Colonic mucosa (tissue), 4 donors: ENCODE measurements around the gene WBP11. TPM values are rescaled to one million over a fixed set of nuclear protein-coding genes. Genes with fewer than 3 reads are reported as not detected.
"Not testable (repeated sequence)": the region's sequence is repeated elsewhere in the genome, so short reads cannot be mapped to it uniquely, and the experiment has no call there.

ENCODE experiments used
- DNase-seq: peaks from one replicate; pipeline ENCODE4 v3.0.0-alpha.2; 2020
- H3K27ac ChIP-seq: fragments of 200-600 bp; one replicate; pipeline ENCODE4 v1.8.0; 2021
- H3K27me3 ChIP-seq: fragments of 200-600 bp; one replicate; pipeline ENCODE4 v1.8.0; 2021
- H3K36me3 ChIP-seq: fragments of 200-600 bp; one replicate; pipeline ENCODE4 v1.8.0; 2021
- H3K4me1 ChIP-seq: fragments of 200-600 bp; one replicate; pipeline ENCODE4 v1.8.0; 2021; ENCODE audit warnings: mild to moderate bottlenecking
- H3K4me3 ChIP-seq: fragments of 200-600 bp; one replicate; pipeline ENCODE4 v1.8.0; 2021
- H3K9ac ChIP-seq, 2 donors: one replicate each; pipeline ENCODE4 v1.7.0; 2013; ENCODE audit warnings: control low read depth in 2 of 2, low read depth in 2 of 2, low read length in 2 of 2
- H3K9me3 ChIP-seq: fragments of 200-600 bp; one replicate; pipeline ENCODE4 v1.8.0; 2021
- intact Hi-C: fragments of 100-400 bp; cut with DNase I; formaldehyde crosslinking; loops from one replicate; pipeline ENCODE4 v1.14.1; 2022
- total RNA-seq, 2 donors: library from RNA; stranded (reverse); fragmentation: NEBNext Ultra II Directional in 1 of 2; extraction: Animal tissue kit (Norgen Biotek cat#: 25700) in 1 of 2; gene quantifications; one replicate each; pipeline ENCODE4 v1.2.1, GENCODE V29; 2021
- TF ChIP-seq, protein P1 (sequence below): fragments of 200-600 bp; IDR thresholded peaks from one replicate; pipeline ENCODE4 v1.8.0; 2022; ENCODE audit warnings: antibody characterized with exemption, mild to moderate bottlenecking
- donor health status: healthy.
- donor health status: DM: no; HTN: no; CAD: no.
- donor health status: DM: no; HTN: no; CAD: no.

The WBP11 gene
- total RNA-seq, 2 donors from 2014 or later, result 55.3 to 60.0 TPM

- TF ChIP-seq, protein P1, sequence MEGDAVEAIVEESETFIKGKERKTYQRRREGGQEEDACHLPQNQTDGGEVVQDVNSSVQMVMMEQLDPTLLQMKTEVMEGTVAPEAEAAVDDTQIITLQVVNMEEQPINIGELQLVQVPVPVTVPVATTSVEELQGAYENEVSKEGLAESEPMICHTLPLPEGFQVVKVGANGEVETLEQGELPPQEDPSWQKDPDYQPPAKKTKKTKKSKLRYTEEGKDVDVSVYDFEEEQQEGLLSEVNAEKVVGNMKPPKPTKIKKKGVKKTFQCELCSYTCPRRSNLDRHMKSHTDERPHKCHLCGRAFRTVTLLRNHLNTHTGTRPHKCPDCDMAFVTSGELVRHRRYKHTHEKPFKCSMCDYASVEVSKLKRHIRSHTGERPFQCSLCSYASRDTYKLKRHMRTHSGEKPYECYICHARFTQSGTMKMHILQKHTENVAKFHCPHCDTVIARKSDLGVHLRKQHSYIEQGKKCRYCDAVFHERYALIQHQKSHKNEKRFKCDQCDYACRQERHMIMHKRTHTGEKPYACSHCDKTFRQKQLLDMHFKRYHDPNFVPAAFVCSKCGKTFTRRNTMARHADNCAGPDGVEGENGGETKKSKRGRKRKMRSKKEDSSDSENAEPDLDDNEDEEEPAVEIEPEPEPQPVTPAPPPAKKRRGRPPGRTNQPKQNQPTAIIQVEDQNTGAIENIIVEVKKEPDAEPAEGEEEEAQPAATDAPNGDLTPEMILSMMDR, result no peak
- Histone ChIP-seq H3K4me1 (no peaks in the 10 kb centered on the region), H3K4me3 (peak overlapping the region; percentile 79), H3K9me3 (no peaks in the 10 kb centered on the region), H3K27ac (peak overlapping the region; percentile 98), H3K27me3 (no peaks in the 10 kb centered on the region), H3K9ac (peak overlapping the region; percentile 91 to 98), H3K36me3 (no peaks in the 10 kb centered on the region)
- intact Hi-C loops, result no loop called here
- DNase-seq, result peak; percentile 62
These were observed 33.8 kb downstream of the WBP11 start for GRCh38 chr12:14769466-14769968.

GRCh38 chr12:14768823-14769405 lies 34.4 kb downstream of the WBP11 start:
- peak; percentile 45 for DNase-seq
- intact Hi-C loops, result no loop called here
- no peaks in the 10 kb centered on the region for H3K27me3 ChIP-seq
- no peaks in the 10 kb centered on the region for H3K36me3 ChIP-seq
- no peaks in the 10 kb centered on the region for H3K9me3 ChIP-seq
- peak overlapping the region; percentile 91 to 98 for H3K9ac ChIP-seq
- H3K4me1 ChIP-seq, result no peaks in the 10 kb centered on the region
- TF ChIP-seq, protein P1, result no peak
- H3K4me3 ChIP-seq, result peak overlapping the region; percentile 79
- H3K27ac ChIP-seq, result peak overlapping the region; percentile 98

DNA sequence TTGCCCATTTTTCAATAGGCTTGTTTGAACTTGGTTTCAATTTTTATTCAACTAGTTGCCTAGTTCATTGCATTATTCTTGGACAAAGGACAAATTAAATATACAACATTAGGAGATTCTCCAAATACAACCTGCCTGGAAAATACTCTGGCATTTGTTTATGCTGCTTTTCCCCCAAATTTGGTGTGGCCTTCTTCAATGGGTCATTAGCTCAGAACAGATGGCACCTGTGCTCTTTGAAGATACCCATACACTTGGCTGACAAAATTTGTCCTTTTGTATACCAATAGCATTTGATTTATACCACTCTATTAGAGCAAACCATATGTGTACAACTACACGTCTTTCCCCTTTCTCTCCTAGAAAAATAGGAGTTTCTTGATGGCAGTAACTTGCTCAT lies 35.7 kb downstream of the WBP11 start:
- H3K27ac ChIP-seq, result no peak overlapping the region
- no peak overlapping the region for H3K4me3 ChIP-seq
- no peak overlapping the region for H3K9ac ChIP-seq
- H3K4me1 ChIP-seq, result no peaks in the 10 kb centered on the region
- H3K9me3 ChIP-seq, result no peaks in the 10 kb centered on the region
- H3K27me3 ChIP-seq, result no peaks in the 10 kb centered on the region
- DNase-seq, result no peak
- intact Hi-C loops, result no loop called here
- H3K36me3 ChIP-seq, result no peaks in the 10 kb centered on the region
- TF ChIP-seq, protein P1, result no peak

DNA sequence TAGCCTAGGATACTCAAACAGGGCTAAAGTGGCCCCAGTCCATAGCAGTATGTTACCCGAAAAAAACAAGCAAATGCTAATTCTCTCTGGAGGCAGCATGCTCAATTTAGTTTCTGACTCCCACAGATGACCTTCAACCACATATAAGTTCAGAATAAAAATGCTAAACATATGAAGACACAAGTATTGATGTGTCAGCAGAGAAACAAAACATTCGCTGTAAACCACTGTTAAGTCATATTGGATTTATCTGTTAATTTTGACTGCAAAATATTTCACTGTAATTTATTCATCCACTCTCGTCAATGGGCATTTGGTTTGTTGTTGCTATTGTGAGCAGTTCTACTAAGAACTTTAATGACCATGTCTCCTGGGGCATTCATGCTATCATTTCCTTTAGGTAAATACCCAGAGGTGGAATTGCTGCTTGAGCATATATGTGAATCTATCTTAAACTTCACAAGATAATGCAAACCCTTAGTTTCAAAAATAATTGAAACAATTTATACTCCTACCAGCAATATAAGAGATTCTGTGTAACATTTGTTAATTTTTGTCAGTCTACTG lies 36.5 kb downstream of the WBP11 start:
- no peak for DNase-seq
- TF ChIP-seq, protein P1, result no peak
- no peak overlapping the region for H3K9ac ChIP-seq
- no peaks in the 10 kb centered on the region for H3K36me3 ChIP-seq
- no peaks in the 10 kb centered on the region for H3K9me3 ChIP-seq
- H3K27me3 ChIP-seq, result no peaks in the 10 kb centered on the region
- no peak overlapping the region for H3K27ac ChIP-seq
- no peak overlapping the region for H3K4me3 ChIP-seq
- H3K4me1 ChIP-seq, result no peaks in the 10 kb centered on the region
- intact Hi-C loops, result no loop called here

DNA sequence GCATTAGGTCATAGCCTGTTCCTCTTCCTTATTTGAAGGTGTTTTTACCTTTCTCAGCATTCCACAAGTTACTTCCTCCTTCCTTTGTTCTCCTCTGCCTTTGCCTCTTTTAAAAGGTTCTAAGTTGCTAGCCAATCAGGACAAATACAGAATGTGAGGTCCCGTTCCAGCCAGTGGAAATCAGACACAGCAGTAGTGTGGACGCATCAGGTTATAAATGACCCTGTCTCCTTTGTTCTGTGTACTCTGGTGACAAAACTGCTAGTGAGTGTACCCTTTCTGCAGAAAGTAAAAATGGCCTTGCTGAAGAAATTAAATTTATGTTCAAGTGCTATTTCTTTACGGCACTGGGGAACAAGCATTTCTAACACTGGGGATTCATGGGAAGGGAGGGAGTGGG lies 37.3 kb downstream of the WBP11 start:
- H3K9ac ChIP-seq, H3K9me3 ChIP-seq, DNase-seq, H3K4me3 ChIP-seq, H3K36me3 ChIP-seq, H3K4me1 ChIP-seq, H3K27me3 ChIP-seq, intact Hi-C loops, H3K27ac ChIP-seq: not testable (repeated sequence)

- intact Hi-C loops, result no loop called here
- TF ChIP-seq, protein P1, result no peak
- no peak overlapping the region for H3K27ac ChIP-seq
- no peak overlapping the region for H3K4me3 ChIP-seq
- H3K4me1 ChIP-seq, result no peaks in the 10 kb centered on the region
- H3K36me3 ChIP-seq, result no peaks in the 10 kb centered on the region
- no peak for DNase-seq
- no peak overlapping the region for H3K9ac ChIP-seq
- H3K9me3 ChIP-seq, result no peaks in the 10 kb centered on the region
- H3K27me3 ChIP-seq, result no peaks in the 10 kb centered on the region
These were observed 37.9 kb downstream of the WBP11 start for GRCh38 chr12:14765398-14765797.

GRCh38 chr12:14759711-14760280 lies 43.5 kb downstream of the WBP11 start:
- H3K36me3 ChIP-seq, H3K4me1 ChIP-seq, H3K27ac ChIP-seq, H3K9me3 ChIP-seq, intact Hi-C loops, DNase-seq, H3K27me3 ChIP-seq, H3K4me3 ChIP-seq, H3K9ac ChIP-seq: not testable (repeated sequence)
